Epidermal melanocyte (primary cell): ENCODE measurements around the gene C5orf22.

Experiments
- DNase-seq: peaks from one replicate; pipeline ENCODE4 v3.0.0; 2011; ENCODE audit warnings: low spot score; ENCODE audit not compliant: insufficient read length

Gene C5orf22

GRCh38 chr5:31604240-31604639 lies 72.1 kb downstream of the C5orf22 start:
- no peak for DNase-seq

GRCh38 chr5:31604644-31605043 lies 72.5 kb downstream of the C5orf22 start:
- no peak for DNase-seq
